Endodermal cell (in vitro differentiated cells): ENCODE results near the gene GMPR2. TPM values are rescaled to one million over a fixed set of nuclear protein-coding genes. Genes with fewer than 3 reads are reported as not detected.
A peak's percentile ranks its signal among the peaks of the same experiment; 100 is the strongest.

Source experiments
- DNase-seq: peaks from one replicate; pipeline ENCODE4 v3.0.0-alpha.2; 2017
- H3K27ac ChIP-seq: 2 replicates; pipeline ENCODE4 v1.5.1; 2013; ENCODE audit warnings: mild to moderate bottlenecking, low read depth, low read length, moderate library complexity
- H3K27me3 ChIP-seq: 2 replicates; pipeline ENCODE4 v1.6.1; 2013; ENCODE audit warnings: mild to moderate bottlenecking, low read length, moderate library complexity; ENCODE audit not compliant: insufficient read depth, control insufficient read depth, poor library complexity, severe bottlenecking
- H3K36me3 ChIP-seq: 2 replicates; pipeline ENCODE4 v1.7.0; 2013; ENCODE audit warnings: mild to moderate bottlenecking, low read length, moderate library complexity; ENCODE audit not compliant: control insufficient read depth, insufficient read depth
- H3K4me1 ChIP-seq: one replicate; pipeline ENCODE4 v1.7.0; 2013; ENCODE audit warnings: low read length; ENCODE audit not compliant: control insufficient read depth, insufficient read depth
- H3K4me3 ChIP-seq: 2 replicates; pipeline ENCODE4 v1.5.1; 2013; ENCODE audit warnings: mild to moderate bottlenecking, low read length, moderate library complexity
- H3K9ac ChIP-seq: 2 replicates; pipeline ENCODE4 v1.6.1; 2013; ENCODE audit warnings: mild to moderate bottlenecking, low read length, moderate library complexity; ENCODE audit not compliant: poor library complexity, severe bottlenecking; ENCODE audit errors: extremely low read depth
- H3K9me3 ChIP-seq: 2 replicates; pipeline ENCODE4 v1.6.1; 2013; ENCODE audit warnings: mild to moderate bottlenecking, low read length, moderate library complexity; ENCODE audit not compliant: control insufficient read depth
- H3K27ac Mint-ChIP-seq: 2 replicates; pipeline ENCODE4 v1.8.0; 2020; ENCODE audit warnings: mixed read lengths
- H3K27me3 Mint-ChIP-seq: 2 replicates; pipeline ENCODE4 v1.8.0; 2021; ENCODE audit warnings: mild to moderate bottlenecking, mixed read lengths; ENCODE audit not compliant: insufficient read depth
- H3K36me3 Mint-ChIP-seq: 2 replicates; pipeline ENCODE4 v1.8.0; 2020; ENCODE audit warnings: low read depth, mixed read lengths
- H3K4me1 Mint-ChIP-seq: 2 replicates; pipeline ENCODE4 v1.8.0; 2020; ENCODE audit warnings: mixed read lengths
- H3K4me3 Mint-ChIP-seq: 2 replicates; pipeline ENCODE4 v1.8.0; 2020; ENCODE audit warnings: mild to moderate bottlenecking, moderate library complexity, mixed read lengths
- H3K9me3 Mint-ChIP-seq: 2 replicates; pipeline ENCODE4 v1.8.0; 2020; ENCODE audit warnings: mild to moderate bottlenecking, mixed read lengths
- WGBS, 2 experiments: methylation state at CpG; one replicate each; pipeline versions ENCODE4 v1.1.5 to v1.1.7; 2013; ENCODE audit warnings: missing lambda C conversion rate in 2 of 2, mixed read lengths in 1 of 2; ENCODE audit not compliant: insufficient coverage in 1 of 2, insufficient read length in 1 of 2; 5-methylcytosine and 5-hydroxymethylcytosine counted together
- total RNA-seq, 2 donors: library from RNA; stranded (reverse); fragmentation: NEBNext Ultra II Directional in 1 of 2; extraction: Animal tissue kit (Norgen Biotek cat#: 25700) in 1 of 2; gene quantifications; 2 replicates in 1 of 2; 3 replicates in 1 of 2; pipeline ENCODE4 v1.2.1, GENCODE V29; 2021
- TF ChIP-seq, protein P1 (sequence below): fragments of 200-600 bp; sonication (generic); conservative IDR thresholded peaks from 2 replicates; pipeline ENCODE4 v1.5.0; 2021; ENCODE audit warnings: antibody characterized with exemption, mild to moderate bottlenecking

The GMPR2 gene
- total RNA-seq, 2 donors from 2014 or later, result 56.1 to 63.1 TPM

DNA sequence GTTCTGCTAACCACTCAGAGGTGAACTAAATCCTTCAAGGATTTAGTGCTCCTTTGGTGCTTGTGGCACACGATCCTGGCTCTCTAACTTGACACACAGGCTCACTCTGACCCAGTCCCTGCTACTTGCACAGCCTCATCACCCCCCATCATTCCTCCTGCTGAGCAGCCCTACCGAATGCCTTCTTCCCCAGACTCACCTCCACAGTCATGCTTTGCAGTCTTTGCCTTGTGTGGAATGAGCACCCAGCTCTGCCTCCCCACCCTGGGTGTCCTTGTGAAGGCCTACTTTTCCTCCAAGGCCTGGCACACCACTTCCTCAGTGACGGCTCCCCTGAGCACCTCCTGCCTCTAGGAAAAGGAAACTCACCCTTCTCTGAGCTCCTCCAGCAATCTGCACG is 17.6 kb downstream of the GMPR2 start:
- Histone ChIP-seq H3K9ac (no peak overlapping the region), H3K4me3 (no peak overlapping the region), H3K27me3 (no peaks in the 10 kb centered on the region), H3K27ac (no peak overlapping the region), H3K36me3 (no peaks in the 10 kb centered on the region), H3K9me3 (no peaks in the 10 kb centered on the region), H3K4me1 (no peaks in the 10 kb centered on the region)
- Mint-ChIP-seq H3K4me3 (no peak overlapping the region), H3K4me1 (no peaks in the 10 kb centered on the region), H3K9me3 (no peaks in the 10 kb centered on the region), H3K36me3 (peaks cover 4% of the 10 kb centered on the region), H3K27ac (no peak overlapping the region), H3K27me3 (peaks cover 12% of the 10 kb centered on the region)
- TF ChIP-seq, protein P1, sequence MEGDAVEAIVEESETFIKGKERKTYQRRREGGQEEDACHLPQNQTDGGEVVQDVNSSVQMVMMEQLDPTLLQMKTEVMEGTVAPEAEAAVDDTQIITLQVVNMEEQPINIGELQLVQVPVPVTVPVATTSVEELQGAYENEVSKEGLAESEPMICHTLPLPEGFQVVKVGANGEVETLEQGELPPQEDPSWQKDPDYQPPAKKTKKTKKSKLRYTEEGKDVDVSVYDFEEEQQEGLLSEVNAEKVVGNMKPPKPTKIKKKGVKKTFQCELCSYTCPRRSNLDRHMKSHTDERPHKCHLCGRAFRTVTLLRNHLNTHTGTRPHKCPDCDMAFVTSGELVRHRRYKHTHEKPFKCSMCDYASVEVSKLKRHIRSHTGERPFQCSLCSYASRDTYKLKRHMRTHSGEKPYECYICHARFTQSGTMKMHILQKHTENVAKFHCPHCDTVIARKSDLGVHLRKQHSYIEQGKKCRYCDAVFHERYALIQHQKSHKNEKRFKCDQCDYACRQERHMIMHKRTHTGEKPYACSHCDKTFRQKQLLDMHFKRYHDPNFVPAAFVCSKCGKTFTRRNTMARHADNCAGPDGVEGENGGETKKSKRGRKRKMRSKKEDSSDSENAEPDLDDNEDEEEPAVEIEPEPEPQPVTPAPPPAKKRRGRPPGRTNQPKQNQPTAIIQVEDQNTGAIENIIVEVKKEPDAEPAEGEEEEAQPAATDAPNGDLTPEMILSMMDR, result no peak
- DNase-seq, result no peak
- WGBS, 2 experiments, result 74 to 84% methylated on average over 3 to 4 of the region's 4 CpGs

DNA sequence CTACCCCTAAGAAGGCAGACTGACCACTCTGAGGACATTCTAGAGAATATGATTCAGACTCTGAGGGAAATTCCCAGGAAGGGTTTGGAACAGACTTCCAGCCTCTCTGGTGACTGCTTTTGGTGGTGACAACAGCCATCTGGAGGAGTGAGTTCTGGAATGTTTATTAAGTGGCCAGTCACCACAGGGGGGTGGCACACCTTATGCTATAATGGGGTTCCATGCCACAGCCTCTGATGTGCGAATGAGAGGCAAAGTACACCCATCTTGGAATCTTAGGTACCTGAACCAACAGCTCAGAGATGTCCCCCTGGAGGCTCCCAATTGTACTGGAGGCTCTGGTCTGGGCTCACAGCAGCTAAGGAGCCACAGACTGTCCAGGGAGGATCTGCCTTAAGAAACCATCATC is 19.2 kb downstream of the GMPR2 start:
- no peak overlapping the region for H3K9ac ChIP-seq
- no peak overlapping the region for H3K4me3 Mint-ChIP-seq
- H3K27me3 ChIP-seq, result no peaks in the 10 kb centered on the region
- H3K27ac Mint-ChIP-seq, result no peak overlapping the region
- H3K9me3 Mint-ChIP-seq, result no peaks in the 10 kb centered on the region
- no peaks in the 10 kb centered on the region for H3K36me3 ChIP-seq
- no peaks in the 10 kb centered on the region for H3K9me3 ChIP-seq
- TF ChIP-seq, protein P1, result peak; percentile 54
- WGBS, 2 experiments, result 86 to 95% methylated on average over 1 of the region's 1 CpG
- peaks cover 4% of the 10 kb centered on the region for H3K36me3 Mint-ChIP-seq
- peak; percentile 59 for DNase-seq
- no peak overlapping the region for H3K4me3 ChIP-seq
- H3K27ac ChIP-seq, result no peak overlapping the region
- H3K4me1 ChIP-seq, result no peaks in the 10 kb centered on the region
- H3K27me3 Mint-ChIP-seq, result peaks cover 5% of the 10 kb centered on the region
- no peaks in the 10 kb centered on the region for H3K4me1 Mint-ChIP-seq

DNA sequence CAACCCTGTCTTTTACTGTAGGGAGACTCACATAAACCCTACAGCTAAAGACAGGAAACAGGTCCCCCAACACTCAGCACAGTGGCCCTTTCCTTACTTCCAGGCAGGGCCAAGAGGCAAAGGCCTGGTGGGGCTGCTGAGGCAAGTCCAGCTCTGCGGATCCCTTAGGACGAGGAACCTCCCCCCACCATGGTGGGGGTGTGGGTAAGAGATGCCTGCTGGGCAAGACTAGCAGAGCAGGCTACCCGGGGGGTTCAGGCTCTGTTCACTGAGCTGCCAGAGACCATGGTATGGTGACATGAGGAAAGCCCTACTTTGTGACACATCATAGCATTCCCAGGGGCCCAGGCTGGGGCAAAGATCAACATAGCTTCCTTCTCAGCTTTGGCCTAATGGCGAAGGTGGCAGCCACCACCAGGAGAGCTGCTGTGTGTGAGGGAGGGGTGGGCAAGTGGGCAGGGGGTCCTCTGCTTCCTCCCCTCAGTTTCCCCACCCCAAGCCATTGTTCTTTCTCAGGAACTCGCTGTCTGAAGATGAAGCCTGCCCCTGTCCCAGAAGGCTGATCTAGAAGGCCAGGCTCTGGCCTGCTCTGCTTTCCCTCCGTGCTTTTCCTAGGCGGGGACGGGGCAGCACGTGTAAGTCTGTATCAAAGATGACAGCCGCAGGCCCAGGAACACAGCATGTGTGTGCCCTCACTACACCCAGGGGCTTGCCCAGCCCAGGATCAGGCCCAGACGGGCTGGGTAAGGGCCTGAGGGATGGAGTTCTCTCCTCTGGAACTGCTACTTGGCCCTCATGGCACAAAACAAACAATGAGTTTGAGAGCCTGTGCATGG is 19.8 kb downstream of the GMPR2 start:
- no peak overlapping the region for H3K27ac Mint-ChIP-seq
- no peak overlapping the region for H3K4me3 Mint-ChIP-seq
- H3K4me1 Mint-ChIP-seq, result no peaks in the 10 kb centered on the region
- TF ChIP-seq, protein P1, result no peak
- no peak overlapping the region for H3K9ac ChIP-seq
- 86 to 93% methylated on average over 2 to 11 of the region's 11 CpGs for whole genome bisulfite sequencing, 2 experiments
- no peak overlapping the region for H3K27ac ChIP-seq
- no peak overlapping the region for H3K4me3 ChIP-seq
- H3K36me3 ChIP-seq, result no peaks in the 10 kb centered on the region
- no peak for DNase-seq
- H3K9me3 Mint-ChIP-seq, result no peaks in the 10 kb centered on the region
- H3K36me3 Mint-ChIP-seq, result peaks cover 4% of the 10 kb centered on the region
- H3K9me3 ChIP-seq, result no peaks in the 10 kb centered on the region
- H3K27me3 Mint-ChIP-seq, result peaks cover 2% of the 10 kb centered on the region
- no peaks in the 10 kb centered on the region for H3K4me1 ChIP-seq
- no peaks in the 10 kb centered on the region for H3K27me3 ChIP-seq
